ENCODE measurements around the gene SIL1.

DNA sequence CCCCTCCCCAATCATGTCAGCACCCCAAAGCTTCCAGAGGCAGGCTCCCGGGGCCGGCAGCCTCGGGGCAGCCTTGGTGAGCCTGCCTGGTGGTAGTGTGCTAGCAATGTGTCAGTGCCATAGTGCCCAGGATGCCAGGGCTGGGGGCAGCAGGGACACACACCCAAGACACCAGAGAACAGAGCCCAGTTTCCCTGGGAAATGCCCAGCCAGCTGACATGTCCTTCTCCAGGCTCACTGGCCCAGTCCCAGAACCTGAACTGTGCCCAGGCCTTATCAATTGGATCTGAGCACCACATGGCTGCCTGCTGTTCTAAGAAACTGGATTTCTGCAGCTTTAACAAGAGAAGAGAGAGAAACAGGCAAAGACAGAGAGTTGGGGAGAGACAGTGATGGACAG is 248.2 kb downstream of the SIL1 start:
- TF ChIP-seq, protein P1, sequence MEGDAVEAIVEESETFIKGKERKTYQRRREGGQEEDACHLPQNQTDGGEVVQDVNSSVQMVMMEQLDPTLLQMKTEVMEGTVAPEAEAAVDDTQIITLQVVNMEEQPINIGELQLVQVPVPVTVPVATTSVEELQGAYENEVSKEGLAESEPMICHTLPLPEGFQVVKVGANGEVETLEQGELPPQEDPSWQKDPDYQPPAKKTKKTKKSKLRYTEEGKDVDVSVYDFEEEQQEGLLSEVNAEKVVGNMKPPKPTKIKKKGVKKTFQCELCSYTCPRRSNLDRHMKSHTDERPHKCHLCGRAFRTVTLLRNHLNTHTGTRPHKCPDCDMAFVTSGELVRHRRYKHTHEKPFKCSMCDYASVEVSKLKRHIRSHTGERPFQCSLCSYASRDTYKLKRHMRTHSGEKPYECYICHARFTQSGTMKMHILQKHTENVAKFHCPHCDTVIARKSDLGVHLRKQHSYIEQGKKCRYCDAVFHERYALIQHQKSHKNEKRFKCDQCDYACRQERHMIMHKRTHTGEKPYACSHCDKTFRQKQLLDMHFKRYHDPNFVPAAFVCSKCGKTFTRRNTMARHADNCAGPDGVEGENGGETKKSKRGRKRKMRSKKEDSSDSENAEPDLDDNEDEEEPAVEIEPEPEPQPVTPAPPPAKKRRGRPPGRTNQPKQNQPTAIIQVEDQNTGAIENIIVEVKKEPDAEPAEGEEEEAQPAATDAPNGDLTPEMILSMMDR (IDR thresholded peaks at IDR 0.05) = no peak
- no peak for TF ChIP-seq POLR2A (IDR thresholded peaks at IDR 0.05; ENCODE audit: low read length)
- no peak for TF ChIP-seq MAZ (IDR thresholded peaks at IDR 0.05; ENCODE audit: borderline replicate concordance, low read depth, low read length)

Measured in A549 (cell line).